GM13976 (cell line): ENCODE results near the gene SPTBN1.

Experiments
- DNase-seq: peaks from one replicate; pipeline ENCODE4 v3.0.0; 2012; ENCODE audit warnings: low spot score
- in situ Hi-C: fragments of 300-500 bp; cut with MboI; formaldehyde crosslinking; loops from one replicate; pipeline ENCODE4 v1.12.0; 2022; ENCODE audit warnings: low sequenced_read_pairs, mixed read lengths, inconsistent platforms; ENCODE audit not compliant: unreplicated experiment
- TF ChIP-seq, protein P1 (sequence below): IDR thresholded peaks from 2 replicates; pipeline ENCODE4 v1.5.1; 2012; ENCODE audit warnings: borderline replicate concordance, mild to moderate bottlenecking; ENCODE audit not compliant: insufficient read depth; ENCODE audit errors: extremely low read depth, missing control alignments, control extremely low read depth

Gene SPTBN1

DNA sequence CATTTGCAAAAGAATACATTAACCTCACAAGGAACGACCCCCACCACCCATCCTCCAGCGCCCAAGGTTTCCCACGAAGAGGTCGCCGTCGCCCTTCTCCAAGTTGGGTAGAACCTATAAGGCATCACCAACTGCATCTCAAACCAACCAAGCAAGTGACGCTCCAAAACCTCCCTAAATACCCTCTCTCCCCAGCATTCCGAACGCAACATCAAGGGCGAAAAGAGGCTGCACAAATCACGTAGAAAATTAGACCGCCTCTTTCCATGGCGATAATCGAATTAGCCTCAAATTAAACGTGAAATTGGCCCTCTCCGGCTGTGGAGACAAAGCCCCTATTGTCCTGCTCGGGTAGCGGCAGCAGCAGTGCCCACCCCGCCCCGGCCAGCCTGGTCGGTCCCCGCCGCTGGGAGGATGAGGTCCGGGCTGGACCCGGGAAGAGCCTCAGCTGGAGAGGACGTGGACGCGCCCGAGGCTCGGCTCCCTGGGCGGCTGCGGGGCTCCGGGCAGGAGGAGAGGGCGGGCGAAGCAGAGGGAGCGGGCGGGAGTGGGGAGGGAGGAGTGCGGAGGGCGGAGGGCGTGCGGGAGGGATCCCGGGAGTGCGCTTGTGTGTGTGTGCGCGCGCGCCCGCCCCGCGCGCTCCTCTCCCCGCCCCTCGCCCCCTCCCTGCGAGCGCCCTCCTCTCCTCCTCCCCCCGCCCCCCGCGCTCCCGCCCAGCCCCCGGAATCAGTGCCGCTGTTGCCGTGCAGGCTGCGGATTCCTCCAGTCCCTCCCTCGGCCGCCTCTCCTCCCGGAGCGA lies at the start of gene SPTBN1:
Gene SPTBN1, plus strand, starts transcription at position 765 of the 799 bp plus-strand sequence. CDS start 70,092 bp downstream, outside the sequence.
- TF ChIP-seq, protein P1, sequence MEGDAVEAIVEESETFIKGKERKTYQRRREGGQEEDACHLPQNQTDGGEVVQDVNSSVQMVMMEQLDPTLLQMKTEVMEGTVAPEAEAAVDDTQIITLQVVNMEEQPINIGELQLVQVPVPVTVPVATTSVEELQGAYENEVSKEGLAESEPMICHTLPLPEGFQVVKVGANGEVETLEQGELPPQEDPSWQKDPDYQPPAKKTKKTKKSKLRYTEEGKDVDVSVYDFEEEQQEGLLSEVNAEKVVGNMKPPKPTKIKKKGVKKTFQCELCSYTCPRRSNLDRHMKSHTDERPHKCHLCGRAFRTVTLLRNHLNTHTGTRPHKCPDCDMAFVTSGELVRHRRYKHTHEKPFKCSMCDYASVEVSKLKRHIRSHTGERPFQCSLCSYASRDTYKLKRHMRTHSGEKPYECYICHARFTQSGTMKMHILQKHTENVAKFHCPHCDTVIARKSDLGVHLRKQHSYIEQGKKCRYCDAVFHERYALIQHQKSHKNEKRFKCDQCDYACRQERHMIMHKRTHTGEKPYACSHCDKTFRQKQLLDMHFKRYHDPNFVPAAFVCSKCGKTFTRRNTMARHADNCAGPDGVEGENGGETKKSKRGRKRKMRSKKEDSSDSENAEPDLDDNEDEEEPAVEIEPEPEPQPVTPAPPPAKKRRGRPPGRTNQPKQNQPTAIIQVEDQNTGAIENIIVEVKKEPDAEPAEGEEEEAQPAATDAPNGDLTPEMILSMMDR = no peak
- in situ Hi-C loops = no loop called here
- DNase-seq = peak; percentile 69

DNA sequence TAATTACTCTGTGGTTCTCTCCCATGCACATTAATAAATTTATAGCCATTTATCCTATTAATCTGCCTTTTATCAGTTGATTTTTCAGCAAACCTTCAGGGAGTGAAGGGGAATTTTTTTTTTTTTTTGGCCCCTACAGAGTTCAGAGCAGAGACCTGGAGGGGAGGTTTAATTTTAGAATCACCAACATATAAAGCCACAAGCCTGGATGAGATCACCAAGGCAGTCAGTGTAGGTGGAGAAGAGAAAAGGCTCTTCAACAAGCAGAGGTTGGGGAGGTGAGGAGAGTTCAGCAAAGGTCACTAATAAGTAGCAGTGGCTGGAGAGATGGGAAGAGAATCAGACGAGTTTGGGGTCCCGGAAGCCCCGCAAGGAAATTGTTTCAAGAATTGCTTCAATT lies 48.4 kb upstream of the SPTBN1 start:
- no peak for DNase-seq
- TF ChIP-seq, protein P1 = no peak
- in situ Hi-C loops = no loop called here

DNA sequence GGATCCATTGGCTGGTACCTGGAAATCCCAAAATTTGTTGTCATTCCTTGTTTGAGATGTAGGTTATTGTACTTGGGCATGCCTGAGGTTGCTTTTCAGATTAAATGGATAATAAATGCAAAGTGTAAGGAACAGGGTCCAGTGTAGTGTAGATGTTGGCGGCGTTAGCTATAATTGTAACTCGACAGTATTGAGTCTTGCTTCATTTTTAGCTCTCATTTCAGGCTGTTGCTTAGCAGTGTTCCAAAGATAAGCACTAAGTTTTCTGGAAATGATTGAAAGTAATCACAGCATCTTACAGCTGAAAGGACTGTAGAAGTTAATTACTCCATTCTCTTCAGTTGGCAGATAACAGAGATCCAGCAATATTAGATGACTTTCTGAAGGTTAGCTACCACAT lies 47.8 kb upstream of the SPTBN1 start:
- DNase-seq = no peak
- TF ChIP-seq, protein P1 = no peak
- in situ Hi-C loops = no loop called here

DNA sequence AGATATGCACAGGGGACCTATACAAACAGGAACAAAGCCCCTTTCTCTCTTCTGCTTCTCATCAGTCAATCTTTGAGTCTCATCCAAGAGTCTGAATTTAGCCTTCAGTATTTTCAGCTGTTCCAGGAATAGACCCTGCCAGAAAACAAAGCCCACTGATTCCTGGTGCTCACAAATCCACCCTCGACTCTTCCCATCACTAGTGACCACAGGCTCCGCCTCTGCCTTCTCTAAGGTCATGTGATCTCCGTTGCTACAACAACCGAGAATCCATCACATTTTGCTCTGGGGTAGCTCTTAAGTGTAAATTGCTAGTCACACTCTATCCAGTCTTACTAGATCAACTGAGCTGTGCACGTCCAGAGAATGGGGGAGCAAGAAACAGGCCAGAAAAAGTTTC lies 46.4 kb upstream of the SPTBN1 start:
- TF ChIP-seq, protein P1 = no peak
- in situ Hi-C loops = no loop called here
- no peak for DNase-seq

DNA sequence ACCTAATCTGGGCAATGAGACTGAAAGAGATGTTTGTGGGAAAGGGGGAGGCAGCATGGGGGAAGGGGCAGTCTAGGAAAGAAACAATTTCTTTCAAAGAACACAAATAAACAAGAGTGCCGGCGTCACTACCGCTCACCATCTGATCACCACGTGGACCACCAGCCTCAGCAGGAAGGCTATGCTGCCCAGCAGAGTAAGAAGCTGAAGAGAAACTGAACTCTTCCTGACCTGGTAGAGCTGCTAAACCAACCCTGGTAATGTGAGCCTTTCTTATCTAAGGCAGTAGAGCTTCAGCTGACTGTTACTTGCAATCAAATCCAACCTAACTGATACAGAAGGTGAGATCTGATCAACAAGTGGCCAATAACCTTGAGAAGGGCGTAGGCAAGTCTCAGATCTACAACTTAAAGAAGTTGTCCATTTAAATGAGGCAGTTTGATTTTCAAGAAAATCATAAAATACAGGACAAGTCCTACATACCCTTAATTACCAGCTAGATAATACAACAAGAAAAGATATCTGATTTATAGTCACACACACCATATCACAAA lies 44.2 kb upstream of the SPTBN1 start:
- TF ChIP-seq, protein P1 = no peak
- DNase-seq = no peak
- in situ Hi-C loops = no loop called here

DNA sequence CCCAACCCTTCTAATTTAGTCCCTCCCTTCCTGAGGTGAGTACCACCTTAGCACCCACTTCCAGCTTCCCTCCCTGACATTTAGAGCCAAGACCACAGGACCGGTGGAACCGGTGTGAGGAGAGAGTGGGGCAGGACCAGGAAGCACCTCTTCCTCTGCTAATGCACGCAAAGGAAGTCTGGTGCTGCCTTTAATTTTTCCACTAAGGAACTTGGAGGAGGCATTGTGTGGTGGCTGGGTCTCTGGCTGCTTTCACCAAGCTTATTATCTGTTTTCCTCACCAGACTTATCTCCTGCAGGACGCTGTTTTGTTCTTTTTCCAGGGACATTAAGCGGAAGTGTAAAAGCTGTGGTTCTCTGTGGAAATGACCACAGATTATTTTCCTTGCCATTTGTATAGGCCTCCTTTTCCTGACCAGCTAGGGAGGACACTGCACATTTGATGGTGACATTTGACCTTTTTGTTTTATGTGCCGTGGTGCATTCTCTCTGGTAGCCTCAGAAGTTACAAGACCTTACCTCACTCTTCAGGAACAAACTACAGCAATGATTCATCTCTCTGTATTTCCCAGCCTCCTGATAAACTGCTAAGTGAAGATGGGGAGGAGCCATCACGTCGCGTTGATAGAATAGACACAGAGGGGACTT lies 39.8 kb upstream of the SPTBN1 start:
- in situ Hi-C loops = no loop called here
- no peak for DNase-seq
- TF ChIP-seq, protein P1 = no peak
